ENCODE measurements around the gene CLEC16A. TPM values are rescaled to one million over a fixed set of nuclear protein-coding genes. Genes with fewer than 3 reads are reported as not detected.

CLEC16A gene
- polyA plus RNA-seq, 3 donors, result 3.4 to 12.0 (median 5.8) TPM

- H3K9me3 Mint-ChIP-seq, result peaks cover 0 to 3% (median 0%) of the 10 kb centered on the region in 7 donors
- H3K36me3 ChIP-seq (replicated peaks in 1 of 2; ENCODE audit: control insufficient read depth in 1 of 2, insufficient read depth in 2 of 2, low read length in 2 of 2), result no peaks in the 10 kb centered on the region
- WGBS (ENCODE audit: insufficient coverage), result 87% methylated on average over 4 of the region's 5 CpGs
- H3K4me1 Mint-ChIP-seq, result peaks cover 16% of the 10 kb centered on the region
- no peak for DNase-seq
- H3K27me3 Mint-ChIP-seq (ENCODE audit: low read depth in 3 of 3), result peaks cover 0 to 2% (median 1%) of the 10 kb centered on the region in 3 donors
- H3K4me3 Mint-ChIP-seq, result no peak overlapping the region
- H2AFZ ChIP-seq (ENCODE audit: insufficient read depth, low read depth, low read length, poor library complexity, severe bottlenecking), result no peak overlapping the region
- H3K9ac ChIP-seq (ENCODE audit: insufficient read depth, low read length, poor library complexity, severe bottlenecking), result no peak overlapping the region
- H3K36me3 Mint-ChIP-seq, result peaks cover 23% of the 10 kb centered on the region in 2 donors
- H3K27ac ChIP-seq (ENCODE audit: low read depth in 1 of 2, low read length in 2 of 2), result no peak overlapping the region
- peaks cover 9 to 10% of the 10 kb centered on the region in 2 donors for H3K4me1 ChIP-seq (ENCODE audit: control insufficient read depth in 1 of 2, insufficient read depth in 2 of 2, low read length in 2 of 2)
- H3K9me3 ChIP-seq (replicated peaks in 1 of 2; ENCODE audit: control insufficient read depth in 1 of 2, insufficient read depth in 1 of 2, low read length in 2 of 2), result no peaks in the 10 kb centered on the region
- no peak for TF ChIP-seq CTCF (IDR thresholded peaks at IDR 0.05)
- H3K4me2 ChIP-seq (replicated peaks; ENCODE audit: extremely low read depth, low read length, poor library complexity, severe bottlenecking), result no peak overlapping the region
- no peaks in the 10 kb centered on the region for H3K27me3 ChIP-seq (ENCODE audit: control insufficient read depth in 2 of 2, insufficient read depth in 2 of 2, low read length in 2 of 2)
- no peak overlapping the region for H3K27ac Mint-ChIP-seq
- H4K20me1 ChIP-seq (ENCODE audit: insufficient read depth, low read length), result peaks cover 5% of the 10 kb centered on the region
- no peaks in the 10 kb centered on the region for H3K79me2 ChIP-seq (ENCODE audit: insufficient read depth, low read length)
- no peak overlapping the region for H3K4me3 ChIP-seq (replicated peaks in 1 of 3; ENCODE audit: low read depth in 2 of 3, low read length in 3 of 3)
- intact Hi-C loops (cut with micrococcal nuclease), result no loop called here
Measured at GRCh38 chr16:11150190-11150589, 205.8 kb downstream of the CLEC16A start.

GRCh38 chr16:11151156-11151884, 207.0 kb downstream of the CLEC16A start:
- Mint-ChIP-seq H3K9me3 (peaks cover 0 to 3% (median 0%) of the 10 kb centered on the region in 7 donors), H3K27ac (no peak overlapping the region), H3K36me3 (peaks cover 24 to 27% of the 10 kb centered on the region in 2 donors), H3K4me1 (peaks cover 16% of the 10 kb centered on the region), H3K4me3 (no peak overlapping the region), H3K27me3 (ENCODE audit: low read depth in 3 of 3) (peaks cover 0 to 2% (median 1%) of the 10 kb centered on the region in 3 donors)
- no peak overlapping the region for H3K4me2 ChIP-seq (replicated peaks; ENCODE audit: extremely low read depth, low read length, poor library complexity, severe bottlenecking)
- H4K20me1 ChIP-seq (ENCODE audit: insufficient read depth, low read length), result peaks cover 5% of the 10 kb centered on the region
- H3K9ac ChIP-seq (ENCODE audit: insufficient read depth, low read length, poor library complexity, severe bottlenecking), result no peak overlapping the region
- WGBS (ENCODE audit: insufficient coverage), result 94% methylated on average over 8 of the region's 9 CpGs
- no peak overlapping the region for H3K4me3 ChIP-seq (replicated peaks in 1 of 3; ENCODE audit: low read depth in 2 of 3, low read length in 3 of 3)
- no peaks in the 10 kb centered on the region for H3K36me3 ChIP-seq (replicated peaks in 1 of 2; ENCODE audit: control insufficient read depth in 1 of 2, insufficient read depth in 2 of 2, low read length in 2 of 2)
- H3K27ac ChIP-seq (ENCODE audit: low read depth in 1 of 2, low read length in 2 of 2), result no peak overlapping the region
- no peak for DNase-seq
- no peaks in the 10 kb centered on the region for H3K27me3 ChIP-seq (ENCODE audit: control insufficient read depth in 2 of 2, insufficient read depth in 2 of 2, low read length in 2 of 2)
- H2AFZ ChIP-seq (ENCODE audit: insufficient read depth, low read depth, low read length, poor library complexity, severe bottlenecking), result no peak overlapping the region
- no peaks in the 10 kb centered on the region for H3K79me2 ChIP-seq (ENCODE audit: insufficient read depth, low read length)
- H3K9me3 ChIP-seq (replicated peaks in 1 of 2; ENCODE audit: control insufficient read depth in 1 of 2, insufficient read depth in 1 of 2, low read length in 2 of 2), result no peaks in the 10 kb centered on the region
- peaks cover 9 to 10% of the 10 kb centered on the region in 2 donors for H3K4me1 ChIP-seq (ENCODE audit: control insufficient read depth in 1 of 2, insufficient read depth in 2 of 2, low read length in 2 of 2)
- no peak for TF ChIP-seq CTCF (IDR thresholded peaks at IDR 0.05)
- intact Hi-C loops (cut with micrococcal nuclease), result no loop called here

Data from CD14-positive monocyte (primary cell).